Activated T-helper 17 cell treated with anti-CD3 and anti-CD28 coated beads, Interleukin-2, amount 50 U/mL, for 72 hours (primary cell): ENCODE results near the gene FGFR3. TPM values are rescaled to one million over a fixed set of nuclear protein-coding genes. Genes with fewer than 3 reads are reported as not detected.
A peak's percentile ranks its signal among the peaks of the same experiment; 100 is the strongest.

Experiments used
- ATAC-seq: fragments of 150-1000 bp; cut with Tn5 transposase; replicated peaks from 2 replicates; pipeline ENCODE4 v1.10.0; 2021; ENCODE audit warnings: mild to moderate bottlenecking, moderate library complexity
- H3K27ac Mint-ChIP-seq: one replicate; pipeline ENCODE4 v1.8.0; 2022; ENCODE audit warnings: mixed read lengths
- H3K27me3 Mint-ChIP-seq: one replicate; pipeline ENCODE4 v1.8.0; 2022; ENCODE audit warnings: mixed read lengths
- H3K36me3 Mint-ChIP-seq: one replicate; pipeline ENCODE4 v1.8.0; 2022; ENCODE audit warnings: low read depth, mild to moderate bottlenecking, mixed read lengths
- H3K4me1 Mint-ChIP-seq: one replicate; pipeline ENCODE4 v1.8.0; 2022; ENCODE audit warnings: mixed read lengths
- H3K4me3 Mint-ChIP-seq: one replicate; pipeline ENCODE4 v1.8.0; 2022; ENCODE audit warnings: mild to moderate bottlenecking, mixed read lengths
- H3K9me3 Mint-ChIP-seq: one replicate; pipeline ENCODE4 v1.8.0; 2022; ENCODE audit warnings: mixed read lengths
- total RNA-seq, 2 donors: library from RNA; stranded (reverse); gene quantifications; one replicate each; pipeline ENCODE4 v1.2.3, GENCODE V29; 2022

FGFR3 gene
- total RNA-seq, 2 donors from 2014 or later: 0.05 TPM; not detected in 1

- H3K4me1 Mint-ChIP-seq: no peaks in the 10 kb centered on the region
- H3K4me3 Mint-ChIP-seq: no peak overlapping the region
- H3K27me3 Mint-ChIP-seq: no peaks in the 10 kb centered on the region
- no peaks in the 10 kb centered on the region for H3K36me3 Mint-ChIP-seq
- no peak overlapping the region for H3K27ac Mint-ChIP-seq
- no peaks in the 10 kb centered on the region for H3K9me3 Mint-ChIP-seq
- no peak for ATAC-seq
These were observed 12.6 kb downstream of the FGFR3 start for GRCh38 chr4:1805493-1806222.

GRCh38 chr4:1806223-1806564 is 13.1 kb downstream of the FGFR3 start:
- no peak overlapping the region for H3K27ac Mint-ChIP-seq
- no peaks in the 10 kb centered on the region for H3K9me3 Mint-ChIP-seq

GRCh38 chr4:1806596-1807331 is 13.7 kb downstream of the FGFR3 start:
- no peaks in the 10 kb centered on the region for H3K36me3 Mint-ChIP-seq
- H3K4me1 Mint-ChIP-seq: no peaks in the 10 kb centered on the region
- H3K27ac Mint-ChIP-seq: no peak overlapping the region
- ATAC-seq: no peak
- no peaks in the 10 kb centered on the region for H3K27me3 Mint-ChIP-seq
- no peaks in the 10 kb centered on the region for H3K9me3 Mint-ChIP-seq
- H3K4me3 Mint-ChIP-seq: no peak overlapping the region

More at GRCh38 chr4:1806223-1806564, 13.1 kb downstream of the FGFR3 start:
- Mint-ChIP-seq H3K4me1 (no peaks in the 10 kb centered on the region), H3K27me3 (no peaks in the 10 kb centered on the region), H3K4me3 (no peak overlapping the region), H3K36me3 (no peaks in the 10 kb centered on the region)
- no peak for ATAC-seq

GRCh38 chr4:1807332-1807777 is 14.3 kb downstream of the FGFR3 start:
- Mint-ChIP-seq H3K36me3 (no peaks in the 10 kb centered on the region), H3K4me3 (no peak overlapping the region), H3K4me1 (no peaks in the 10 kb centered on the region), H3K9me3 (no peaks in the 10 kb centered on the region), H3K27ac (no peak overlapping the region), H3K27me3 (no peaks in the 10 kb centered on the region)
- ATAC-seq: no peak

DNA sequence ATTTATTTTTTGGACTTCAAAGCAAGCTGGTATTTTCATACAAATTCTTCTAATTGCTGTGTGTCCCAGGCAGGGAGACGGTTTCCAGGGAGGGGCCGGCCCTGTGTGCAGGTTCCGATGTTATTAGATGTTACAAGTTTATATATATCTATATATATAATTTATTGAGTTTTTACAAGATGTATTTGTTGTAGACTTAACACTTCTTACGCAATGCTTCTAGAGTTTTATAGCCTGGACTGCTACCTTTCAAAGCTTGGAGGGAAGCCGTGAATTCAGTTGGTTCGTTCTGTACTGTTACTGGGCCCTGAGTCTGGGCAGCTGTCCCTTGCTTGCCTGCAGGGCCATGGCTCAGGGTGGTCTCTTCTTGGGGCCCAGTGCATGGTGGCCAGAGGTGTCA is 15.3 kb downstream of the FGFR3 start:
- no peak overlapping the region for H3K4me3 Mint-ChIP-seq
- ATAC-seq: no peak
- no peak overlapping the region for H3K27ac Mint-ChIP-seq
- H3K4me1 Mint-ChIP-seq: no peaks in the 10 kb centered on the region
- H3K27me3 Mint-ChIP-seq: no peaks in the 10 kb centered on the region
- peaks cover 2% of the 10 kb centered on the region for H3K36me3 Mint-ChIP-seq
- H3K9me3 Mint-ChIP-seq: no peaks in the 10 kb centered on the region

- no peak for ATAC-seq
- H3K27ac Mint-ChIP-seq: no peak overlapping the region
- no peaks in the 10 kb centered on the region for H3K4me1 Mint-ChIP-seq
- H3K36me3 Mint-ChIP-seq: peaks cover 9% of the 10 kb centered on the region
- H3K4me3 Mint-ChIP-seq: no peak overlapping the region
- H3K9me3 Mint-ChIP-seq: no peaks in the 10 kb centered on the region
- no peaks in the 10 kb centered on the region for H3K27me3 Mint-ChIP-seq
These were observed 16.0 kb downstream of the FGFR3 start for GRCh38 chr4:1808851-1809753.

DNA sequence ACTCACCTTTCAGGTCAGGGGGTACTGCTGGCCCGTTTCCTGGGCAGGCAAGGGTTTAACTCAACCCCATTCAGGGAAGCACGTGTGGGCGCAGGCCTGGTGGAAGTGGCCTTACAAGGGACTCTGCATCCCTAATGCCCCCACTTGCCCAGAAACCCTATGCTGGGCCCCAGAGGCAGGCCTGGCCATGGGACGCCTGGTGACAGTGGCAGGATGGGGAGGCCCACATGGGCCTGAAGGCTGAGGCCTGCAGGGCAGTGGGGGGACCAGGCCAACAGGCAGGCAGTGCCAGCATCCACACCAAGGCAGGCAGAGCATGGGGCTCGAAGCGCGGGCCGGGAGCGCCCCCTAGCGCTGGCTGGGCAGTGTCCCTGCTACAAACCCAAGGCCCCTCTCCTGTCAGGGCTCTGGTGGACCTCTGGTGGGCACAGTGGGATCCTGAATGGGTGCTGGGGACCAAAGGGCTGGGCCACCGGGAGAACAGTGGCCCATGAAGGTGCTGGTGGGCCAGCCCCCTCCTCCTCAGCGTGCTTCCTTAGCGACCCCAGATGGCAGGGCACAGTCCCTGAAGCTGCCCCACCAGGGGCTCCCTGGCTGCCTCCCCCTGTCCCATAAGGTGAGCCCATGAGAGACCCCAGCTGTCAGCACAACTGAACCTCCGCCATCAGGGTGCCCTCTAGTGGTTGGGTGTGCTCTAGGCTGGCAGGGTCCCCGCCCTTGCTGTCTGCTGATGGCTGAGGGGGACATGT is 16.8 kb downstream of the FGFR3 start:
- Mint-ChIP-seq H3K4me1 (no peaks in the 10 kb centered on the region), H3K4me3 (no peak overlapping the region), H3K27ac (no peak overlapping the region)

GRCh38 chr4:1810765-1811164 is 17.7 kb downstream of the FGFR3 start:
- no peak for ATAC-seq
- Mint-ChIP-seq H3K4me1 (no peaks in the 10 kb centered on the region), H3K4me3 (no peak overlapping the region), H3K9me3 (no peaks in the 10 kb centered on the region), H3K27me3 (no peaks in the 10 kb centered on the region), H3K27ac (no peak overlapping the region), H3K36me3 (peaks cover 16% of the 10 kb centered on the region)

More for the DNA sequence above, 16.8 kb downstream of the FGFR3 start:
- no peaks in the 10 kb centered on the region for H3K9me3 Mint-ChIP-seq
- ATAC-seq: peak; percentile 89
- peaks cover 16% of the 10 kb centered on the region for H3K36me3 Mint-ChIP-seq
- H3K27me3 Mint-ChIP-seq: no peaks in the 10 kb centered on the region

GRCh38 chr4:1812720-1813119 is 19.6 kb downstream of the FGFR3 start:
- Mint-ChIP-seq H3K27me3 (no peaks in the 10 kb centered on the region), H3K9me3 (no peaks in the 10 kb centered on the region), H3K4me1 (no peaks in the 10 kb centered on the region), H3K36me3 (peaks cover 35% of the 10 kb centered on the region), H3K4me3 (no peak overlapping the region), H3K27ac (no peak overlapping the region)
- ATAC-seq: no peak

DNA sequence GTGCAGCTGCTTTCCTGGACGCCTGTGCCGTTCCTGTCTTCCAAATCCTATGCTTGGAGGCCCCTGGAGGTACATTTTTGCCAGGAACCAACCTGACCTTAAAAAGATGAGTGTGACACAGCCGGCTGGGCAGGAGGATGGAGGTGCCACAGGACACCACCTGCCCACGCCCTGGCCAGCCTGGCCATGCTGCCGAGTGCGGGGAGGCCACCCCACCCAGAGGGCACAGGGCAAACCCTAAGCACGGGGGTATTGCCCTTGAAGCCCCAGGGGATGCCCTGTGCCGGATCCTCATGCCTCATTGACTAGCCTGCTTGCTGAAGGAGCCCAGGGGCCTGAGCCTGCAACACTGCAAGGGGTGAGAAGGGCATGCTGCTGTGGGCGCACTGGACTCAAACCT is 20.1 kb downstream of the FGFR3 start:
- Mint-ChIP-seq H3K36me3 (peaks cover 41% of the 10 kb centered on the region), H3K9me3 (no peaks in the 10 kb centered on the region), H3K4me3 (no peak overlapping the region), H3K4me1 (no peaks in the 10 kb centered on the region), H3K27me3 (no peaks in the 10 kb centered on the region), H3K27ac (no peak overlapping the region)
- no peak for ATAC-seq

GRCh38 chr4:1813915-1814314 is 20.8 kb downstream of the FGFR3 start:
- Mint-ChIP-seq H3K36me3 (peaks cover 47% of the 10 kb centered on the region), H3K27me3 (no peaks in the 10 kb centered on the region), H3K9me3 (no peaks in the 10 kb centered on the region), H3K4me1 (no peaks in the 10 kb centered on the region), H3K27ac (no peak overlapping the region), H3K4me3 (no peak overlapping the region)
- no peak for ATAC-seq

DNA sequence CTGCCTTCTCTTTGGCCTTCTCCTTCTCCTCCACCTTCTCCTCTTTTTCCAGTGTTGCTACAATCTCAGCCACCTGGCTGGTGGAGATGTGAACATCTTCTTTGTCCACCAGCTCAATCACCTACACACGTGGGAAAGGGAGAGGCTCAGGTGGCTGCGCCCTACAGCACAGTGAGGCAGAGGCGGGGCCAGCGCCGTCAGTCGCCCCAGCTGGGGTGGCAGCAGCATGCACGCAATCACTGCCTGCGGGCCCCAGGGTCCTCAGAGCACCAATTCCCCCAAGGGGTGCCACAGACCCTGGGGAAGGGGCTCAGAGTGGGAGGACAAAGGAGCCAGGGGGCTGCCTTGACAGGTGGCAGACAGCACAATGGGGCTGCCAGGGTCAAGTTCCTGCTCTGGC is 21.4 kb downstream of the FGFR3 start:
- Mint-ChIP-seq H3K36me3 (peaks cover 53% of the 10 kb centered on the region), H3K27ac (no peak overlapping the region), H3K9me3 (no peaks in the 10 kb centered on the region), H3K4me3 (no peak overlapping the region), H3K4me1 (no peaks in the 10 kb centered on the region), H3K27me3 (no peaks in the 10 kb centered on the region)
- ATAC-seq: no peak

- no peak for ATAC-seq
- no peaks in the 10 kb centered on the region for H3K4me1 Mint-ChIP-seq
- H3K27ac Mint-ChIP-seq: no peak overlapping the region
- H3K27me3 Mint-ChIP-seq: no peaks in the 10 kb centered on the region
- H3K36me3 Mint-ChIP-seq: peaks cover 62% of the 10 kb centered on the region
- H3K9me3 Mint-ChIP-seq: no peaks in the 10 kb centered on the region
- no peak overlapping the region for H3K4me3 Mint-ChIP-seq
These were observed 22.3 kb downstream of the FGFR3 start for GRCh38 chr4:1815096-1815996.
